Calu3 (cell line): ENCODE measurements around the gene SRM. TPM values are rescaled to one million over a fixed set of nuclear protein-coding genes. Genes with fewer than 3 reads are reported as not detected.
"Not testable (repeated sequence)": the region's sequence is repeated elsewhere in the genome, so short reads cannot be mapped to it uniquely, and the experiment has no call there.

Source experiments
- BruUV-seq: library from RNA; stranded (reverse); fragments of 400-500 nt; replicated peaks from 2 replicates; lab custom pipeline; 2021; lab: Mats Ljungman, UMichigan
- CTCF ChIA-PET: fragments of 300-600 bp; sonication (Branson Sonifier 250); formaldehyde crosslinking; loops from one replicate; lab custom pipeline; 2022; ENCODE audit warnings: antibody characterized with exemption; lab: Charles Lee
- DNase-seq: peaks from one replicate; pipeline ENCODE4 v3.0.0; 2022
- H3K27ac Mint-ChIP-seq: one replicate; pipeline ENCODE4 v1.8.0; 2022; ENCODE audit warnings: mixed read lengths; ENCODE audit not compliant: unreplicated experiment
- H3K27me3 Mint-ChIP-seq: one replicate; pipeline ENCODE4 v1.8.0; 2022; ENCODE audit warnings: mixed read lengths; ENCODE audit not compliant: unreplicated experiment
- H3K36me3 Mint-ChIP-seq: one replicate; pipeline ENCODE4 v1.8.0; 2022; ENCODE audit warnings: mild to moderate bottlenecking, moderate library complexity, mixed read lengths; ENCODE audit not compliant: insufficient read depth, unreplicated experiment
- H3K4me1 Mint-ChIP-seq: one replicate; pipeline ENCODE4 v1.8.0; 2022; ENCODE audit warnings: mild to moderate bottlenecking, low read depth, mixed read lengths; ENCODE audit not compliant: unreplicated experiment
- H3K4me3 Mint-ChIP-seq: one replicate; pipeline ENCODE4 v1.8.0; 2022; ENCODE audit warnings: mild to moderate bottlenecking, low read depth, moderate library complexity, mixed read lengths; ENCODE audit not compliant: unreplicated experiment
- H3K9me3 Mint-ChIP-seq: one replicate; pipeline ENCODE4 v1.8.0; 2022; ENCODE audit warnings: low read depth, mixed read lengths; ENCODE audit not compliant: unreplicated experiment
- CTCF ChIP-seq: fragments of 200-600 bp; IDR thresholded peaks from one replicate; pipeline ENCODE4 v1.8.0; 2022; ENCODE audit warnings: antibody characterized with exemption; ENCODE audit not compliant: unreplicated experiment
- intact Hi-C: fragments of 100-400 bp; cut with micrococcal nuclease; formaldehyde crosslinking; loops from one replicate; pipeline ENCODE4 v1.10.0; 2022; ENCODE audit not compliant: unreplicated experiment
- total RNA-seq: library from RNA; stranded (reverse); gene quantifications from 2 replicates; pipeline ENCODE4 v1.2.3, GENCODE V29; 2022

Gene SRM
- total RNA-seq, 1 experiment from 2014 or later: 70.5 TPM

GRCh38 chr1:11039351-11040104 is 20.3 kb downstream of the SRM start:
- no peak for TF ChIP-seq CTCF
- Mint-ChIP-seq H3K27me3 (no peaks in the 10 kb centered on the region), H3K9me3 (no peaks in the 10 kb centered on the region), H3K4me3 (no peak overlapping the region), H3K27ac (no peak overlapping the region), H3K4me1 (no peaks in the 10 kb centered on the region), H3K36me3 (no peaks in the 10 kb centered on the region)
- CTCF ChIA-PET: interaction anchor here (0.7 kb wide), 2 partner anchors 106 to 528 kb away, joined by 3 to 4 read pairs; no protein-coding TSS in a partner anchor
- DNase-seq: no peak
- intact Hi-C loops: no loop called here
- no TSS peak for BruUV-seq

GRCh38 chr1:11037740-11038182 is 22.1 kb downstream of the SRM start:
- DNase-seq: peak; percentile 76
- CTCF ChIA-PET: interaction anchor here (0.5 to 1.6 kb wide), 9 partner anchors 20 to 608 kb away, joined by 3 to 9 read pairs (median 4); partner anchors contain the start of genes EXOSC10 and SRM
- BruUV-seq: no TSS peak
- no peaks in the 10 kb centered on the region for H3K4me1 Mint-ChIP-seq
- no peaks in the 10 kb centered on the region for H3K27me3 Mint-ChIP-seq
- H3K4me3 Mint-ChIP-seq: no peak overlapping the region
- intact Hi-C loops: loop anchor here (2.0 kb wide), 1 partner anchor 605 kb away; no protein-coding TSS in a partner anchor
- no peaks in the 10 kb centered on the region for H3K36me3 Mint-ChIP-seq
- peak; percentile 76 for TF ChIP-seq CTCF
- no peaks in the 10 kb centered on the region for H3K9me3 Mint-ChIP-seq
- H3K27ac Mint-ChIP-seq: no peak overlapping the region

- CTCF ChIA-PET: interaction anchor here (0.5 to 1.6 kb wide), 9 partner anchors 21 to 609 kb away, joined by 3 to 9 read pairs (median 4); partner anchors contain the start of genes EXOSC10 and SRM
- not testable (repeated sequence) for H3K36me3 Mint-ChIP-seq, H3K4me1 Mint-ChIP-seq, H3K9me3 Mint-ChIP-seq, H3K27me3 Mint-ChIP-seq, H3K4me3 Mint-ChIP-seq, BruUV-seq, H3K27ac Mint-ChIP-seq, DNase-seq
- intact Hi-C loops: loop anchor here (2.0 kb wide), 1 partner anchor 606 kb away; no protein-coding TSS in a partner anchor
Observed at GRCh38 chr1:11037019-11037739, 22.6 kb downstream of the SRM start.

GRCh38 chr1:11031624-11032262 is 28.1 kb downstream of the SRM start:
- H3K36me3 Mint-ChIP-seq: peaks cover 12% of the 10 kb centered on the region
- no peak for TF ChIP-seq CTCF
- no peaks in the 10 kb centered on the region for H3K9me3 Mint-ChIP-seq
- no peak overlapping the region for H3K4me3 Mint-ChIP-seq
- DNase-seq: no peak
- intact Hi-C loops: no loop called here
- H3K4me1 Mint-ChIP-seq: no peaks in the 10 kb centered on the region
- no peak overlapping the region for H3K27ac Mint-ChIP-seq
- no TSS peak for BruUV-seq
- CTCF ChIA-PET: interaction anchor here (0.7 kb wide), 1 partner anchor 631 kb away, joined by 4 read pairs; no protein-coding TSS in a partner anchor
- no peaks in the 10 kb centered on the region for H3K27me3 Mint-ChIP-seq
